ENCODE data around the gene KRTAP5-8.
"Not testable (repeated sequence)": the region's sequence is repeated elsewhere in the genome, so short reads cannot be mapped to it uniquely, and the experiment has no call there.

Gene KRTAP5-8

GRCh38 chr11:71518506-71519471, 19.0 kb upstream of the KRTAP5-8 start:
- DNase-seq = no peak

GRCh38 chr11:71519546-71519945, 18.3 kb upstream of the KRTAP5-8 start:
- no peak for DNase-seq

GRCh38 chr11:71525188-71525937, 12.5 kb upstream of the KRTAP5-8 start:
- DNase-seq = no peak

GRCh38 chr11:71525938-71526495, 11.8 kb upstream of the KRTAP5-8 start:
- DNase-seq = no peak

GRCh38 chr11:71526796-71527575, 10.8 kb upstream of the KRTAP5-8 start, which contains the start of gene KRTAP5-7:
TSS of gene KRTAP5-7 (plus strand) at chr11:71527267. CDS start at chr11:71527301, 34 bp downstream.
- DNase-seq = not testable (repeated sequence)

GRCh38 chr11:71527576-71528210, 10.1 kb upstream of the KRTAP5-8 start:
- DNase-seq = no peak

- DNase-seq = no peak
Observed at GRCh38 chr11:71530602-71531001, 7.2 kb upstream of the KRTAP5-8 start.

GRCh38 chr11:71532036-71532610, 5.7 kb upstream of the KRTAP5-8 start:
- no peak for DNase-seq

- DNase-seq = not testable (repeated sequence)
Observed at GRCh38 chr11:71534711-71535608, 2.9 kb upstream of the KRTAP5-8 start.

- no peak for DNase-seq
Observed at GRCh38 chr11:71535825-71536224, 2.0 kb upstream of the KRTAP5-8 start.

- DNase-seq = no peak
Observed at GRCh38 chr11:71537537-71537936, 288 bp upstream of the KRTAP5-8 start.

- no peak for DNase-seq
Observed at GRCh38 chr11:71538666-71538990, 803 bp downstream of the KRTAP5-8 start.

- no peak for DNase-seq
Observed at GRCh38 chr11:71539017-71539416, 1.2 kb downstream of the KRTAP5-8 start.

- not testable (repeated sequence) for DNase-seq
Observed at GRCh38 chr11:71539971-71540370, 2.1 kb downstream of the KRTAP5-8 start.

- DNase-seq = peak; percentile 19 to 20
Observed at GRCh38 chr11:71540521-71541304, 2.9 kb downstream of the KRTAP5-8 start.

GRCh38 chr11:71542382-71542781, 4.6 kb downstream of the KRTAP5-8 start:
- no peak for DNase-seq

- peak; percentile 21 for DNase-seq
Observed at GRCh38 chr11:71542879-71543777, 5.3 kb downstream of the KRTAP5-8 start.

- peak in 1 of 2 experiments; percentile 19 for DNase-seq
Observed at GRCh38 chr11:71543866-71544265, 6.0 kb downstream of the KRTAP5-8 start.

Data from activated T-cell treated with anti-CD3 and anti-CD28 coated beads, Interleukin-2, amount 50 U/mL, for 48 hours (primary cell).